ENCODE results near the gene CTNNA2. TPM values are rescaled to one million over a fixed set of nuclear protein-coding genes. Genes with fewer than 3 reads are reported as not detected.

CTNNA2 gene
- total and polyA plus RNA-seq, 7 donors, result 0.03 to 0.36 (median 0.17) TPM; not detected in 4

DNA sequence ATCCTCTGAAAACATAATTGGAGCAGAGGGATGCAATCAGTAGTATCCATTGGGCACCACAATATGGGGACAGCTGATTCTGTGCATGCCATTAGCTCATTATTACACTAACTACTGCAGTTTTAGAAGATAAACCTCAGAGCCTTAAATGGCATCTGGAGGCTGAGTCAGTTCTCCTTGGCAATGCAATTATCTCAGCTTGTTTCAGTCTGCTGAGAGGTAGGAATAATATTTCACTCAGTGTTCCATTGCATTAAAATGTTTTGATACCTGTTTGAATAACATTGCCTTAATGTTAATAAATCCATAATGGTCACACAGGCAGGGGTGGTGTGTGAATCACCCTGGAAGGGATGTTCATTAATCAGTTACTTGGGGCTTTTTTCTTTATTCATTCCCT is 482.1 kb downstream of the CTNNA2 start:
- TF ChIP-seq, protein P1, sequence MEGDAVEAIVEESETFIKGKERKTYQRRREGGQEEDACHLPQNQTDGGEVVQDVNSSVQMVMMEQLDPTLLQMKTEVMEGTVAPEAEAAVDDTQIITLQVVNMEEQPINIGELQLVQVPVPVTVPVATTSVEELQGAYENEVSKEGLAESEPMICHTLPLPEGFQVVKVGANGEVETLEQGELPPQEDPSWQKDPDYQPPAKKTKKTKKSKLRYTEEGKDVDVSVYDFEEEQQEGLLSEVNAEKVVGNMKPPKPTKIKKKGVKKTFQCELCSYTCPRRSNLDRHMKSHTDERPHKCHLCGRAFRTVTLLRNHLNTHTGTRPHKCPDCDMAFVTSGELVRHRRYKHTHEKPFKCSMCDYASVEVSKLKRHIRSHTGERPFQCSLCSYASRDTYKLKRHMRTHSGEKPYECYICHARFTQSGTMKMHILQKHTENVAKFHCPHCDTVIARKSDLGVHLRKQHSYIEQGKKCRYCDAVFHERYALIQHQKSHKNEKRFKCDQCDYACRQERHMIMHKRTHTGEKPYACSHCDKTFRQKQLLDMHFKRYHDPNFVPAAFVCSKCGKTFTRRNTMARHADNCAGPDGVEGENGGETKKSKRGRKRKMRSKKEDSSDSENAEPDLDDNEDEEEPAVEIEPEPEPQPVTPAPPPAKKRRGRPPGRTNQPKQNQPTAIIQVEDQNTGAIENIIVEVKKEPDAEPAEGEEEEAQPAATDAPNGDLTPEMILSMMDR (IDR thresholded peaks at IDR 0.05), result no peak
- intact Hi-C loops (cut with DNase I), result no loop called here
- H3K36me3 ChIP-seq (ENCODE audit: insufficient read depth in 1 of 2, low read depth in 1 of 2), result no peaks in the 10 kb centered on the region
- no peaks in the 10 kb centered on the region for H3K27me3 ChIP-seq (ENCODE audit: insufficient read depth in 3 of 3, low read length in 2 of 3)
- no peaks in the 10 kb centered on the region for H3K4me1 ChIP-seq
- no peaks in the 10 kb centered on the region for H3K9me3 ChIP-seq
- ATAC-seq, result no peak
- no peak overlapping the region for H3K4me3 ChIP-seq
- H3K27ac ChIP-seq, result no peak overlapping the region
- DNase-seq, result no peak

DNA sequence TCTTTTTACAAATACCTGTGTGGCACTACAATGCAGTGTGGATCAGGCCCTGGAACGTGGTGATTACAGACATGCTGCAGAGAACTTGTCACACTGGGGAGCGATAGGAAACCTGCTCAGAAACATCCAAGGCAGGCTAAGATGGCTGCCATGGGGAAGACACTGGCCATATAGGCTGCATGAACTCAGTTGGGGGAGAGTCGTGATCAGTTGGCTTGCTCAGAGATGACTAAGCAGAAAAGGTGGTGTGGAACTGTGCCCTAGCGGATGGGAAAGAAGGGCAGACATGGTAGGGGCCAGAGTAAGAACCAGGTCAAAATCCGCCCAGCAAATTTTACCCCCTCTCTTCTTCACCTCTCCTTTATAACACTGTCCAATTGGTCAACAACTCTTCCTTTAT is 483.9 kb downstream of the CTNNA2 start:
- no peaks in the 10 kb centered on the region for H3K9me3 ChIP-seq
- H3K27me3 ChIP-seq (ENCODE audit: insufficient read depth in 3 of 3, low read length in 2 of 3), result no peaks in the 10 kb centered on the region
- no peak for DNase-seq
- 78 to 84% (median 84%) methylated on average over 5 of the region's 5 CpGs for WGBS, 3 donors
- no peak overlapping the region for H3K4me3 ChIP-seq
- intact Hi-C loops (cut with DNase I), result no loop called here
- ATAC-seq, result no peak
- H3K36me3 ChIP-seq (ENCODE audit: insufficient read depth in 1 of 2, low read depth in 1 of 2), result no peaks in the 10 kb centered on the region
- no peak overlapping the region for H3K27ac ChIP-seq
- TF ChIP-seq, protein P1 (IDR thresholded peaks at IDR 0.05), result no peak
- no peaks in the 10 kb centered on the region for H3K4me1 ChIP-seq

DNA sequence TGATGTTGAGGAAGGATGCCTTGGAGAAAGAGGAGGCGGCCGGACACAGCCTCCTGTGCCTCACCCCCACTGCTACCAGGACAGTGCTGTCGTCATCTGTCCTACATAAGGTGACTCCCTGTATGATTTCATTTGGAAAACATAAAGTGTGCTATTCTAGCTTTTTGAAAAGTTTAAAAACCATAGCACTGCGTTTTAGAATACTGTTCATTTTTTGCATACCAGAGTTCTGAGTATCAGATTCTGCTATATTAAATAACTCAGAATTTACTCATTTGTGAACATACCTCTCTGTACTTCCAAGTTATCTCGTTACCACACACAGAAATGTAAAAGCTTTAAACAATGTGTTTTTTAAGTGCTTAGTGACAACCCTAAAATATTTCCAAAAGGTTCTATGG is 488.9 kb downstream of the CTNNA2 start:
- Histone ChIP-seq H3K27me3 (ENCODE audit: insufficient read depth in 3 of 3, low read length in 2 of 3) (no peaks in the 10 kb centered on the region), H3K27ac (no peak overlapping the region), H3K9me3 (no peaks in the 10 kb centered on the region), H3K36me3 (ENCODE audit: insufficient read depth in 1 of 2, low read depth in 1 of 2) (no peaks in the 10 kb centered on the region), H3K4me1 (no peaks in the 10 kb centered on the region), H3K4me3 (no peak overlapping the region)
- TF ChIP-seq, protein P1 (IDR thresholded peaks at IDR 0.05), result no peak
- 33 to 47% (median 42%) methylated on average over 5 of the region's 5 CpGs for WGBS, 3 donors
- intact Hi-C loops (cut with DNase I), result no loop called here
- ATAC-seq, result no peak
- DNase-seq, result no peak

DNA sequence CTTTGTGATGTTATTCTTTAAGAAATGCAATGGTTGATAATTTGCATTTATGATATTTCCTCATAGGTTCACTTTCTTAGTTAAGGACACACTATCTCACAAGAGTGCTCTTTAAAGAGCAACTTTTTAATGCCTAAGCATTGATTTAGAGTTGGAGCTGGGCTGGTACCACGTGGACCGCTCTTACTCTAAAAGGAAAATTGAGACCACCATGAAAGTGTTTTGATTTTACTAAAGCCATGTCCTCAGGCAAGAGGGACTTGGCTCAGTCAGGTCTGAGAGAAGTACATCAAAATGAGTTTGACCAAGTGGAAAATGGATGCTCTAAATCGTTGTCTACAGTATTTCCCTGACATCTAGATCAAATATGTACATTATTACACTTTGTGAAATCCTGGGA is 489.3 kb downstream of the CTNNA2 start:
- ATAC-seq, result no peak
- Histone ChIP-seq H3K27ac (no peak overlapping the region), H3K4me1 (no peaks in the 10 kb centered on the region), H3K27me3 (ENCODE audit: insufficient read depth in 3 of 3, low read length in 2 of 3) (no peaks in the 10 kb centered on the region), H3K9me3 (no peaks in the 10 kb centered on the region), H3K4me3 (no peak overlapping the region), H3K36me3 (ENCODE audit: insufficient read depth in 1 of 2, low read depth in 1 of 2) (no peaks in the 10 kb centered on the region)
- WGBS, 3 donors, result 48 to 66% (median 49%) methylated on average over 3 of the region's 3 CpGs
- DNase-seq, result no peak
- intact Hi-C loops (cut with DNase I), result no loop called here
- TF ChIP-seq, protein P1 (IDR thresholded peaks at IDR 0.05), result no peak

DNA sequence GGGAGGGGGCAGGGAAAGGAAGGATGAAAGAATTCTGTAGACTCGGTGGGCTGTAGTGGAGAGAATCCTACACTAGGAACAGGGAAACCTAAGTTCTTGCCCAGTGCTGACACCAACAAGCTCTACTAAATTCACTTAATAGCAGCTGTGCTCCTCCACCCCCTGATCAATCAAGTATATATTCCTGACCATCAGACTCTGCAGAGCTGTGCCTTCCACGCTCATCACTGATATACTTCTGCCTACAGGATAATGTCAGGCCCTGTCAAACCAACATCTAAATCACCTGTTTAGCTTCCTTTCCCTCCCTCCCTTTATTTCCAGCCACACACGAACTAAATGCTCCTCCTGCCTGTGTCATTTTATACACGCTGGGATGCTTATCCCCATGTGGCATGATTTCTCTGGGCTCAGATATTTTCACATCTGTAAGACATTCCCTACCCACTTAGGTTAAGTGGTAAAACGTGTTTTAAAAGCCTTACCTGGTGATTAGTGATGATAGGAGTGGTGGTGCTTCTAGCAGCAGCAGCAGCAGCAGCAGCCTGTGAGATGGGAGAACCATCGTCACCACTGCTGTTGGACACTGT is 489.8 kb downstream of the CTNNA2 start:
- Histone ChIP-seq H3K36me3 (ENCODE audit: insufficient read depth in 1 of 2, low read depth in 1 of 2) (no peaks in the 10 kb centered on the region), H3K4me3 (no peak overlapping the region), H3K27me3 (ENCODE audit: insufficient read depth in 3 of 3, low read length in 2 of 3) (no peaks in the 10 kb centered on the region), H3K27ac (no peak overlapping the region), H3K4me1 (no peaks in the 10 kb centered on the region), H3K9me3 (no peaks in the 10 kb centered on the region)
- TF ChIP-seq, protein P1 (IDR thresholded peaks at IDR 0.05), result no peak
- no peak for DNase-seq
- ATAC-seq, result no peak
- 44 to 52% (median 48%) methylated on average over 6 of the region's 6 CpGs for WGBS, 3 donors
- intact Hi-C loops (cut with DNase I), result no loop called here
